ENCODE data around the gene ILF2.

Gene ILF2

GRCh38 chr1:153655333-153655732 lies 15.5 kb downstream of the ILF2 start:
- peaks cover 6% of the 10 kb centered on the region for H3K4me1 ChIP-seq (ENCODE audit: control insufficient read depth, insufficient read depth, low read length)
- no peaks in the 10 kb centered on the region for H3K36me3 ChIP-seq (ENCODE audit: control insufficient read depth, insufficient read depth, low read length)
- no peaks in the 10 kb centered on the region for H3K27me3 ChIP-seq (ENCODE audit: control insufficient read depth, insufficient read depth, low read length)
- H3K4me3 ChIP-seq (ENCODE audit: low read length): no peak overlapping the region
- H3K27ac ChIP-seq (ENCODE audit: low read depth, low read length): no peak overlapping the region
- no peak overlapping the region for H3K9ac ChIP-seq (ENCODE audit: low read length)

- no peak overlapping the region for H3K9ac ChIP-seq (ENCODE audit: low read length)
- H3K27ac ChIP-seq (ENCODE audit: low read depth, low read length): no peak overlapping the region
- no peaks in the 10 kb centered on the region for H3K27me3 ChIP-seq (ENCODE audit: control insufficient read depth, insufficient read depth, low read length)
- no peaks in the 10 kb centered on the region for H3K36me3 ChIP-seq (ENCODE audit: control insufficient read depth, insufficient read depth, low read length)
- H3K4me3 ChIP-seq (ENCODE audit: low read length): no peak overlapping the region
- H3K4me1 ChIP-seq (ENCODE audit: control insufficient read depth, insufficient read depth, low read length): no peaks in the 10 kb centered on the region
These were observed 17.8 kb downstream of the ILF2 start for GRCh38 chr1:153652805-153653500.

GRCh38 chr1:153651771-153652170 lies 19.0 kb downstream of the ILF2 start:
- H3K4me1 ChIP-seq (ENCODE audit: control insufficient read depth, insufficient read depth, low read length): no peaks in the 10 kb centered on the region
- no peak overlapping the region for H3K9ac ChIP-seq (ENCODE audit: low read length)
- H3K27ac ChIP-seq (ENCODE audit: low read depth, low read length): no peak overlapping the region
- no peaks in the 10 kb centered on the region for H3K27me3 ChIP-seq (ENCODE audit: control insufficient read depth, insufficient read depth, low read length)
- H3K36me3 ChIP-seq (ENCODE audit: control insufficient read depth, insufficient read depth, low read length): no peaks in the 10 kb centered on the region
- no peak overlapping the region for H3K4me3 ChIP-seq (ENCODE audit: low read length)

DNA sequence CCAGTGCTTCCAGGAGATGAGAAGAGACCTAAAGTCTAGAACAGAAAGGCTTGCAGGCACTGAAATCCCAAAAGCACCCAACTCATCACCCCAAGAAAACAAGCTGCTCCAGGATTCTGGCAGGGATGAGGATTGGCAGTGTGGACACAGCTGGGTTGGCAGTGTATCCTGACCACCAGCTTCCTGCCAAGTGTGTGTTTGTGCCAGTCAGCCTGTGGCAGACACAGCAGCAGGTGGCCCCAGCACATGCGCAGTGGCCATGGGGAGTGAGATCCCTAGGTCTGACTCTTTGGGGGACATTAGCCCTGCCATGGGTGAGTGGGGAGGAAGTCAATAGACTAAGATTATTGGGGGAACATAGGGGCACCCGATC lies 20.9 kb downstream of the ILF2 start:
- Histone ChIP-seq H3K9ac (ENCODE audit: low read length) (no peak overlapping the region), H3K27ac (ENCODE audit: low read depth, low read length) (no peak overlapping the region), H3K36me3 (ENCODE audit: control insufficient read depth, insufficient read depth, low read length) (peaks cover 11% of the 10 kb centered on the region), H3K27me3 (ENCODE audit: control insufficient read depth, insufficient read depth, low read length) (no peaks in the 10 kb centered on the region), H3K4me3 (ENCODE audit: low read length) (no peak overlapping the region), H3K4me1 (ENCODE audit: control insufficient read depth, insufficient read depth, low read length) (no peaks in the 10 kb centered on the region)

DNA sequence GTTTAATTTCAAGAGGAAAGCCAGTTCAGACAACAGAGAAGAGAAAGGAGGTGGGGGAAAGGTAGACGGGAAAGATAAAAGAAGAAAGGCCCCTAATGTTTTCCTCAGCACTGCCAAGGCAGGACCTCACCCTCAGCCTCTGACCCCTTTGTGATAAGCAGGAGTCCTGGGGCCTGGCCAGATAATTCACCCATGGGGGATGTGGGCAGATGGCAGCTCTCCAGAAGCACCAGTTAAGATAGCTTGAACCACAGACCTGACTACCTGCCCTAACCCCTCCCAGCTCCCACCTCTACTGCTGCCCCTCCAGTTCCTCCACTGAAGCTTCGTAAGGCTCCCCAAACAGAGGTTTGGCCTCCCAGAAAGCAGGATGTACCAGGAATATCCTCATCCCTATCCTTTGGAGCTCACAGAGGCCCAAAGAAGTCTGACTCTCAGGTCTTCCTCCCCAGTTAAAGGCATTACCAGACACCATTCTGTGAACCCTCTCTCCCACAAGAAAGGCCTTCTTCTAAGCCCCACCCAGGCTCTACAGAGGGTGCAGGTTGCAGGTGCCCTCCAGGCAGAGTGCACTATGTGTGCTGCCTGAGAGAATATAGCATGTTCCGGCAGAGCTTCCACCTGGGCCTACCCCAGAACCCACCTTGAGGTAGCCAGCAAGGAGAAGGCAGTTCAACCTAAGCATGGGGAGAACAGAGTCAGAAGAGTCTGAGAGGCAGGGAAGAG lies 21.5 kb downstream of the ILF2 start:
- Histone ChIP-seq H3K9ac (ENCODE audit: low read length) (no peak overlapping the region), H3K36me3 (ENCODE audit: control insufficient read depth, insufficient read depth, low read length) (peaks cover 13% of the 10 kb centered on the region), H3K4me3 (ENCODE audit: low read length) (no peak overlapping the region), H3K27me3 (ENCODE audit: control insufficient read depth, insufficient read depth, low read length) (no peaks in the 10 kb centered on the region), H3K27ac (ENCODE audit: low read depth, low read length) (no peak overlapping the region), H3K4me1 (ENCODE audit: control insufficient read depth, insufficient read depth, low read length) (no peaks in the 10 kb centered on the region)

DNA sequence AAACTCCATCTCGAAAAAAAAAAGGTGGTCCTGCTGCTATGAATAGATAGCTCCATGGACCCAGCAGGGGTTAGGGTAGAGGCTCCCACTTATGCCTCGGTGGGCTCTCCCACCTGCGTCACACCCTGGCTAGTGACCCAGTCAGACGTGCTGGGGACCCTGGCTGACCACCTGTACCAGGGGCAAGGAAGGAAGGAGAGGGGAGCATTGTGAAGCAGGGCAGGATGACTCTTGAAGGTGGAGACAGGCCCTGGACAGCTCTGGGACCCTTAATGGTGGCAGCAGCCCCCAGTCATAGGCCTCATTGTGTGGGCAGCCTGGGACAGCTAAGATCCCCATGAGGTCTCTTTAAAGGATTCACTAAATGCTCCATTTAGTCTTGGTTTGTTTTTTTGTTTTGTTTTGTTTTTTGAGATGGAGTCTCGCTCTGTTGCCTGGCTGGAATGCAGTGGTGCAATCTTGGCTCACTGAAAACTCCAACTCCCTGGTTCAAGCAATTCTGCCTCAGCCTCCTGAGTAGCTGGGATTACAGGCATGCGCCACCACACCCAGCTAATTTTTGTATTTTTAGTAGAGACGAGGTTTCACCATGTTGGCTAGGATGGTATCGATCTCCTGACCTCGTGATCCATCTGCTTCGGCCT lies 22.7 kb downstream of the ILF2 start:
- no peak overlapping the region for H3K4me3 ChIP-seq (ENCODE audit: low read length)
- no peaks in the 10 kb centered on the region for H3K27me3 ChIP-seq (ENCODE audit: control insufficient read depth, insufficient read depth, low read length)
- H3K36me3 ChIP-seq (ENCODE audit: control insufficient read depth, insufficient read depth, low read length): peaks cover 22% of the 10 kb centered on the region
- H3K9ac ChIP-seq (ENCODE audit: low read length): no peak overlapping the region
- H3K27ac ChIP-seq (ENCODE audit: low read depth, low read length): no peak overlapping the region
- peaks cover 2% of the 10 kb centered on the region for H3K4me1 ChIP-seq (ENCODE audit: control insufficient read depth, insufficient read depth, low read length)

GRCh38 chr1:153647346-153647714 lies 23.5 kb downstream of the ILF2 start:
- peaks cover 30% of the 10 kb centered on the region for H3K36me3 ChIP-seq (ENCODE audit: control insufficient read depth, insufficient read depth, low read length)
- no peak overlapping the region for H3K27ac ChIP-seq (ENCODE audit: low read depth, low read length)
- no peaks in the 10 kb centered on the region for H3K27me3 ChIP-seq (ENCODE audit: control insufficient read depth, insufficient read depth, low read length)
- no peak overlapping the region for H3K4me3 ChIP-seq (ENCODE audit: low read length)
- H3K4me1 ChIP-seq (ENCODE audit: control insufficient read depth, insufficient read depth, low read length): peaks cover 2% of the 10 kb centered on the region
- no peak overlapping the region for H3K9ac ChIP-seq (ENCODE audit: low read length)

GRCh38 chr1:153646672-153647345 lies 24.0 kb downstream of the ILF2 start:
- H3K4me3 ChIP-seq (ENCODE audit: low read length): no peak overlapping the region
- H3K4me1 ChIP-seq (ENCODE audit: control insufficient read depth, insufficient read depth, low read length): peaks cover 2% of the 10 kb centered on the region
- peaks cover 35% of the 10 kb centered on the region for H3K36me3 ChIP-seq (ENCODE audit: control insufficient read depth, insufficient read depth, low read length)
- no peak overlapping the region for H3K9ac ChIP-seq (ENCODE audit: low read length)
- no peaks in the 10 kb centered on the region for H3K27me3 ChIP-seq (ENCODE audit: control insufficient read depth, insufficient read depth, low read length)
- H3K27ac ChIP-seq (ENCODE audit: low read depth, low read length): no peak overlapping the region

DNA sequence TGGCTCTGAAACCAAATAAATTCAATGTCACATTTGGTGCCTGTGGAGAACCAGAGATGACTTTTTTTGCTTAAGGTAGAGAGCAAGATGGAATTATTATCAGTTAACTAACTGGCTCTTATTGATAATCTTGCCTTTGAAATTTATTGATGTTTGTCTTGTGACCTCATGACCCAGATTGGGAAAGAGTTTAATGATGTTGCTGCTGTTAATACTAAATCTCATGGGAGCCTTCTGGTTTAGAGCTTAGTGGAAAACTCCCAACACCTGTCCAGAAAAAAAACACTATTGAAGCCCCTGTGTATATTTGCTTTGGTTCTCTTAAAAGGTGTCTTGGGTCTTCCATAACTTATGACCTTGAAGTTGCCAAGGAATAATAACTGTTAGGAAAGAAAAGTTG lies 27.0 kb downstream of the ILF2 start:
- Histone ChIP-seq H3K27me3 (ENCODE audit: control insufficient read depth, insufficient read depth, low read length) (no peaks in the 10 kb centered on the region), H3K27ac (ENCODE audit: low read depth, low read length) (no peak overlapping the region), H3K4me1 (ENCODE audit: control insufficient read depth, insufficient read depth, low read length) (peaks cover 2% of the 10 kb centered on the region), H3K9ac (ENCODE audit: low read length) (no peak overlapping the region), H3K4me3 (ENCODE audit: low read length) (no peak overlapping the region), H3K36me3 (ENCODE audit: control insufficient read depth, insufficient read depth, low read length) (peaks cover 50% of the 10 kb centered on the region)

- Histone ChIP-seq H3K27ac (ENCODE audit: low read depth, low read length) (no peak overlapping the region), H3K27me3 (ENCODE audit: control insufficient read depth, insufficient read depth, low read length) (no peaks in the 10 kb centered on the region), H3K4me3 (ENCODE audit: low read length) (no peak overlapping the region), H3K4me1 (ENCODE audit: control insufficient read depth, insufficient read depth, low read length) (peaks cover 2% of the 10 kb centered on the region), H3K36me3 (ENCODE audit: control insufficient read depth, insufficient read depth, low read length) (peaks cover 55% of the 10 kb centered on the region), H3K9ac (ENCODE audit: low read length) (no peak overlapping the region)
These were observed 27.7 kb downstream of the ILF2 start for GRCh38 chr1:153643100-153643499.

- H3K27ac ChIP-seq (ENCODE audit: low read depth, low read length): no peak overlapping the region
- H3K4me1 ChIP-seq (ENCODE audit: control insufficient read depth, insufficient read depth, low read length): peaks cover 2% of the 10 kb centered on the region
- no peaks in the 10 kb centered on the region for H3K27me3 ChIP-seq (ENCODE audit: control insufficient read depth, insufficient read depth, low read length)
- H3K9ac ChIP-seq (ENCODE audit: low read length): no peak overlapping the region
- no peak overlapping the region for H3K4me3 ChIP-seq (ENCODE audit: low read length)
- H3K36me3 ChIP-seq (ENCODE audit: control insufficient read depth, insufficient read depth, low read length): peaks cover 60% of the 10 kb centered on the region
These were observed 28.6 kb downstream of the ILF2 start for GRCh38 chr1:153642161-153642560.

- H3K4me3 ChIP-seq (ENCODE audit: low read length): no peak overlapping the region
- H3K27me3 ChIP-seq (ENCODE audit: control insufficient read depth, insufficient read depth, low read length): no peaks in the 10 kb centered on the region
- H3K27ac ChIP-seq (ENCODE audit: low read depth, low read length): no peak overlapping the region
- peaks cover 6% of the 10 kb centered on the region for H3K4me1 ChIP-seq (ENCODE audit: control insufficient read depth, insufficient read depth, low read length)
- H3K36me3 ChIP-seq (ENCODE audit: control insufficient read depth, insufficient read depth, low read length): peaks cover 65% of the 10 kb centered on the region
- no peak overlapping the region for H3K9ac ChIP-seq (ENCODE audit: low read length)
These were observed 29.9 kb downstream of the ILF2 start for GRCh38 chr1:153640861-153641260.

Measured in rectal smooth muscle tissue (tissue), 1 donor.